ENCODE measurements around the gene PPDPF. TPM values are rescaled to one million over a fixed set of nuclear protein-coding genes. Genes with fewer than 3 reads are reported as not detected.

The PPDPF gene
- total RNA-seq, 2 experiments from 2014 or later = 189 to 194 TPM

Other genes with a start within 250 kb of the PPDPF start
- 10 to 100 TPM; 82.4 to 89.4 TPM for gene ARFGAP1, start 248.0 kb upstream of the PPDPF start, total RNA-seq
- under 1 TPM in 1 of 2 experiments, not detected in 1; 0.05 TPM for gene COL20A1, start 227.6 kb upstream of the PPDPF start, total RNA-seq
- not detected for gene CHRNA4, start 159.4 kb upstream of the PPDPF start, total RNA-seq
- not detected for gene KCNQ2, start 48.1 kb upstream of the PPDPF start, total RNA-seq
- gene EEF1A2, start 21.7 kb upstream of the PPDPF start, total RNA-seq = under 1 TPM in 1 of 2 experiments, not detected in 1; 0.12 TPM
- under 1 TPM; 0.35 to 0.38 TPM for gene PTK6, start 16.6 kb downstream of the PPDPF start, total RNA-seq
- not detected for gene SRMS, start 27.0 kb downstream of the PPDPF start, total RNA-seq
- gene FNDC11, start 33.4 kb downstream of the PPDPF start, total RNA-seq = under 1 TPM in 1 of 2 experiments, not detected in 1; 0.10 TPM
- gene HELZ2, start 53.5 kb downstream of the PPDPF start, total RNA-seq = 10 to 100 TPM; 20.0 to 20.4 TPM
- 10 to 100 TPM; 16.7 to 18.0 TPM for gene GMEB2, start 106.3 kb downstream of the PPDPF start, total RNA-seq
- 1 to 10 TPM; 6.7 to 7.3 TPM for gene STMN3, start 132.7 kb downstream of the PPDPF start, total RNA-seq
- 10 to 100 TPM; 33.6 to 34.8 TPM for gene RTEL1, start 137.5 kb downstream of the PPDPF start, total RNA-seq
- not detected for gene TNFRSF6B, start 175.9 kb downstream of the PPDPF start, total RNA-seq
- 10 to 100 TPM; 45.6 to 49.2 TPM for gene ARFRP1, start 187.2 kb downstream of the PPDPF start, total RNA-seq
- 10 to 100 TPM; 15.3 to 18.0 TPM for gene ZGPAT, start 187.3 kb downstream of the PPDPF start, total RNA-seq
- 1 to 10 TPM; 3.1 to 4.1 TPM for gene LIME1, start 215.9 kb downstream of the PPDPF start, total RNA-seq
- gene SLC2A4RG, start 219.0 kb downstream of the PPDPF start, total RNA-seq = 10 to 100 TPM; 22.4 to 24.8 TPM